NOMO-1 treated with DMSO at 0.1 percent for 48 hours (cell line): ENCODE data around the gene PTRHD1.

Experiments used
- DNase-seq: peaks from one replicate; lab custom pipeline; 2025; ENCODE audit not compliant: unreplicated experiment; lab: John Stamatoyannopoulos, UW

PTRHD1 gene

DNA sequence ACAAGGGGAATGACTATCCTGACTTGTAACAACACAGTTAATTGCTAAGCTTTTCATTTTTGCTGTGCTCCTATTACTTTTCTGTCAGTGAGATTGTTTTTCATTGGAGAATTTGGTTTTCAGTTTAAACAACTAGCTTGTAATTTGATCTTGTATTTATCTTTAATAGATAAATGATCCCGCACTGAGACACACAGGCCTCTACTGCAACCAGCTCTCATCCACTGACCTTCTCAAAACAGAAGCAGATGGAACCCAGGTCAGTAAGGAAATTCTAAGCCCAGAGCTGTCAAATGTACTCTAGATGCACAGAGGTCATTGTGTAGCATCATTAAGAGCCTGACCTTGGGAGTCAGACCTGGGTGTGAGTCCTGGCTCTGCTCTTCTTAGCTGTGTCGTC is 30.7 kb downstream of the PTRHD1 start:
- DNase-seq = no peak

DNA sequence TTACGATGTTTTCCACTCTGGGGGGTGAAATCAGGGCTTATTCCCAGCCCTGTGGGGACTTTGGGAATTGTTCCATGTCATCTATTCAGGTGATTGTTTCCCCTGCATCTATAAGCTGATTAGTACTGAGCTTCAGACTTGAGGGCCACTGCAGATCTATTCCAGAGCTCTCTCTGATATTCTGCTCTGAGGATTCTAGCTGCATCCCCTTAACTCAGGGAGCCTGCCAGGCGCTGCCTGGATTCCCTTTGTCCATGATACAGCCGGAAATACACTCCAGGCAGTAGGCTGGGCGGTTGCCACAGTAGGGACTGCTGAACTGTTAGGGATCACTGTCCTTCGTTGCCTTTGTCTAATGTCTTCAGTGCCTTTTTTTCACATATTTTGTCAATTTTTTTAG is 31.3 kb downstream of the PTRHD1 start:
- DNase-seq = no peak

DNA sequence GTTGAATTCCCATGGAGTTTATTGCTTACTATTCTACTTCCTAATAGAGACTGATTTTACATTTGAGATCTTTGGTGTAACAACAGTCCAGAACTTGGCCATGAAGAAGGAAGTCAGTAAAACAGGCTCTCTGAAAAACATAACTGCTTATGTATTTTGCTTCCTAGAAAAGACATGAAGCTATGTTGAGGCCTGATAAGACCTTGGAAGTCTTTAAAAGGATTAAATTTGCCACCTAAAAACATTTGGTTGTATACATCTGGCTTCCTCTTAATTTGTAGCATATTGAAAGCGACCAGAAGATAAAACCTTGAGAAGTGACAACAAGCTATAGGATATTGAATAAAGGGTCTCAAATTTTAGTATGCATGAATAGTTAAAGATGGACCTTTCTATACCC is 36.4 kb downstream of the PTRHD1 start:
- DNase-seq = no peak

DNA sequence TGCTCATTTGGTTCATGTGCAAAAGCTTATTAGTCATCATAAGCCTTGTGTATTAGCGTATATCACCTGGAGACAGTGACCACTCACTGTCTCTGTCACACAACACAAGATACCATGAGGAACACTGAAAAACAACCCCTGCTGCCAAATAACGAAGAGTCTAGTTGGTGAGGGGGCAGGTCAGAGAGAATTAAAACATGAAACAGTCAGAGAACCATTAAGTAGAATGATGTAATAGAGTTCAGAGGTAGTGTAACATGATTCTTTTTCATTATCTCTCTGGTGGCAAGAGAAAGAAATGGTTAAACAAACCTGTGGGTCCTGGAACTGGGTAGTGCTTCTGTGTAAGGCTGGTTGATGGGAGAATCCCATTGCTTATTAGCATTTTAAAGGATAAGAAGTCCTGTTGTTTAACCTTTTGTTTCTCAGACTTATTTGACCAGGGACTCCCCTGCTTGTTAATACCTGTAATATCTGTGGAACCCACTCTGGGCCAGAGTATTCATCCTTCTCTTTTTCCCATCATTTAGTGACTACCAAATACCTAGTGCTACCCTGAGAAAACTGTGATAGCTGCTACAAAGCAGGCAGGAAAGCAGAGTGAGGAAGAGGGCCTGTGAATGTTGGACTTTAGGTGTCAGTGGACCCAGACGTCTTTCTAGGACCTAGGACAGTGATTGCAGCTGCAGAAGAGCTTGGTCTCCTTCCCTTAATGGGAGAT is 38.0 kb downstream of the PTRHD1 start:
- no peak for DNase-seq

DNA sequence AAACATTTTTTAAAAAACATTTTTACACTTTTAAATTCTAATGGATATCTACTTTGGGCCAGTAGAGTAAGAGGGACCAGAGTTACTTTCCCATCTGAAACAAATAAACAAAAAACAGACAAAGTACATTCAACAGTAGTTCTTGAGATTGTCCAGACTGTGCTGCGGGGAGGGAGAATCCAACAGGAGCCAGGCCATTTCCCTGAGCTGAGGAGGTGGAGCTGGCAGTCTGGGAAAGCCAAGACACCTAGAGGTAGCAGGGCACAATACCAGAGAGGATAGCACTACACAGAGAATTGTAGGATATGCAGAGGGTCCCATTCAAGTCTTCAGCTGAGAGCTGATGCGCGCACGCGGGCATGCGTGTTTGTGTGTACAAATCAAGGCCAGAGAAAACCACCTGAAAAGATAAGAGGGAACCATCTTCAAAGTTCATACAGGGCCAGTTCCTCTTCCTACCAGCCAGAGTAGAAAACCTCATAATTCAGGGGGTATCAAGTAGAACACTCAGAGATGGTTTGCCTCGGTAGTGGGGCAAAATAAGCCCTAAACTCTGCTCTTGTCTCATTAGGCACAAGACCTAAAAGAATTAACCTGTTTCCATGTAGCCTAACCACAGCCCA is 44.0 kb downstream of the PTRHD1 start:
- DNase-seq = no peak

DNA sequence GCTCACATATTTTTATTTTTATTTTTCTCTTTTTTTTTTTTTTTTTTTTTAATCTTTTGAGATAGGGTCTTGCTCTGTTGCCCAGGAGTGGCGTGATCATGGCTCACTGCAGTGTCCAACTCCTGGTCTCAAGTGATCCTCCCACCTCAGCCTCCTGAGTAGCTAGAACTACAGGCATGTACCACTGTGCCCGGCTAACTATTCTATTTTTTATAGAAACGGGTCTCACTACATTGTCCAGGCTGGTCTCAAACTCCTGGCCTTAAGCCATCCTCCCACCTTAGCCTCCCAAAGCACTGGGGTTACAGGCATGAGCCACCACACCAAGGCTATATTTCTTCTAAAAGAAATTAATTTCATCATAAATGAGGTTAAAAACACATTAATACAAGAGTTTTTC is 45.9 kb downstream of the PTRHD1 start:
- DNase-seq = no peak

DNA sequence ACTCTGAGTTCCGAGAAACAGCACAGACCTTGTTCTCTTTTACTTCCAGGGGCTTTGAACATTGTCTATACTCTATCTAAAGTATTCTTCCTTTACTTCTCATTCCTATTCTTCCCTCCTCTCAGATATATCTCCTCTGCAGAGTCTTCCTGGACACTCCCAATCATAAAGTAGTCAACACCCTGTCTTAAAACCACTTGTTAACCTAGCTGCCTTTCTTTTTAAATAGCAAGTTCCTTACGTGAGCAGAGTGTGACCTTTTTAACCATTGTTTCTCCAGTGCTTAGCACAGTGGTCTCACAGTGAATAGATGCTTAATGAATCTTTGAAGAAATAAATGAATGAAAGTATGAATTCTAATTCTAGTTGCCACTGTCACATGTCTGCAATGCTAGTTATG is 47.4 kb downstream of the PTRHD1 start:
- no peak for DNase-seq

DNA sequence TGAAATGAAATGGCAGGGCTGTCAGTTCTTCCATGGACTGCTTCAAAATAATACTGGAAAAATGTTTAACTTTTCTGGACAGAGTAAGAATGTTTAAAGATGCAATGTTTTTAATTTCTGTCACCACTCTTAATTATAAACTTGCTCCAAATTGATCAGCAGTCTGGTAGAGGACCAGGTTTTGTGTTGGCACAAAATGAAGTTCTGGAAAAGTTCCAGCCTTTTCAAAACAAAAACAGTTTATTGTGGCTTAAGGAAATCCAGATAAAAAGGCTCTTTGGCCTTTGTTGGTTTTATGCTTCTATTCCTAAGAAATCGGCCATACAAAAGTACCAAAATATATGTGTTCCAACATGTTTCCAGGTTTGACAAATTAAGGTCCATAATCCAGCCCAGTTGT is 48.8 kb downstream of the PTRHD1 start:
- DNase-seq = no peak

DNA sequence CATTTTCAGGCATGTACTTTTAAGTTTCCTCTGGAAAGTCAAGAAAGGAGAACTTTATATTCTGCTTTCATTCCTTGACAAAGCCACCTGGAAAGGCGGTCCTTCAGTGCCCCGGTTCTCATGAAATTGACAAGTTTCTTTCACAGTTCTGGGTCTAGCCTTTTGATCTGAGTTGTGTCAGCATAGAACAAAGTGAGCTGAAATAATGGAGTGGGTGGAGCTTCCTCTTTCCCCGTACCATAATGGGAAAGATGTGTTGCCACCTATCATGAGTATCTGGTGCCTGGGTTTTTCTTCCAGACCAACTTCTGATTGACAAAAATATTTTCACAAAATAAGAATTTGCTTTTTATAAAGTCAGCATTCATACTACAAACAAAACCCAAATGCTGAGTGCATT is 49.3 kb downstream of the PTRHD1 start:
- DNase-seq = no peak

DNA sequence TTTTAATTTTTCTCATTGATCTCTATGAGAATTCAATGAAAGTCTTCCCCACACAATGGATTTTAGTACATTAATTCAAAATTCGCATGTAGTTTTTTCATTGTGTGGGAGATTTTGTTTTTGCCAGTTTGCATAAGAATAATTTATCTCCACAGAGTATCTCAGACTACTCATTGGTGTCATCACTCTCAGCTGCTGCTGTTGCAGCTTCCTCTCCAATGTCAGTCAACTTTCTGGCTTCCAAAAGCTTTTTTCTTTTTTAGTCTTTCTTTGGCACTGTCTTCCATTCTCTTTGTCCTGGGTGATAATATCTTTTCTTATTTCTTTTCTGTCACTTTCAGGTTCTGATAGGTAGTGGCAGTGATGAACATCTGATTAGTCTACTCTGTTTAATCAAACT is 50.5 kb downstream of the PTRHD1 start:
- DNase-seq = no peak

DNA sequence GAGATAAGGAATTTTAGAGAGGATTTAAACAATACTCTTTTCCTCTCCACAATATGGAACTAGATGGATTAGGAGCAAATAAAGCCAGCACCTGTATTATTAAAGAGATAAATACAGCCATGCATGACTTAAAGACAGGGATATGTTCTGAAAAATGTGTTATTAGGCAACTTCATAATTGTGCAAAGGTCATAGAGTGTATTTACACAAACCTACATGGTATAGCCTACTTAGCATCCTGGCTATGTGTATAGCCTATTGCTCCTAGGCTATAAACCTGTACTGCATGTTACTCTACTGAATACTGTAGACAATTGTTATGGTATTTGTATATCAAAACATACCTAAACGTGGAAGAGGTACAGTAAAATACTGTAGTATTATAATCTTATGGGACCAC is 53.0 kb downstream of the PTRHD1 start:
- no peak for DNase-seq
